Fibroblast of pulmonary artery (primary cell): ENCODE data around the gene AGAP3.
A peak's percentile ranks its signal among the peaks of the same experiment; 100 is the strongest.

Experiments used
- DNase-seq: peaks from one replicate; pipeline ENCODE4 v3.0.0-alpha.2; 2010; ENCODE audit warnings: low read depth
- H3K4me3 ChIP-seq: replicated peaks from 2 replicates; pipeline ENCODE4 v1.5.1; 2011; ENCODE audit warnings: low read depth, mild to moderate bottlenecking, control low read depth, low read length, moderate library complexity
- TF ChIP-seq, protein P1 (sequence below): IDR thresholded peaks from 2 replicates; pipeline ENCODE4 v1.5.1; 2011; ENCODE audit warnings: mild to moderate bottlenecking, control low read depth, low read length, inconsistent platforms; ENCODE audit errors: missing control alignments

The AGAP3 gene

DNA sequence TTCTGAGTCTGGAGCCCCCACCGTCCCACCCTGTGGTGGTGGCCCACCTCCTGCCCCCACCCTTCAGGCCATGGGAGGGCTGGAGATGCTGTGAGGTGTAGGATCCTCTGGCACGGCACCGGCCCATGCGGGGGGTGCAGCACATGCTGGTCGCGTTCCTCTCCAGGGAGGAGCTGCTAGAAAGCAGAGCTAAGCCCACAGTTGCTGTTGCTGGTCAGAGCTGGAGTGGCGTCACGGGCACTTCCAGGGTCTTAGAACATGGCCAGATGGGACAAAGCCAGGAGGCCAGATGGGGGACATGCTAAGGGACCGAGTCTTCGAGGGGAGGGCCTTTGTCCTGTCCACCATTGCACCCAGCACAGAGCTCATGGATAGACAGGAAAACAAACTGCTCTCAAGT is 21.6 kb downstream of the AGAP3 start:
- H3K4me3 ChIP-seq: no peak overlapping the region
- no peak for DNase-seq
- TF ChIP-seq, protein P1, sequence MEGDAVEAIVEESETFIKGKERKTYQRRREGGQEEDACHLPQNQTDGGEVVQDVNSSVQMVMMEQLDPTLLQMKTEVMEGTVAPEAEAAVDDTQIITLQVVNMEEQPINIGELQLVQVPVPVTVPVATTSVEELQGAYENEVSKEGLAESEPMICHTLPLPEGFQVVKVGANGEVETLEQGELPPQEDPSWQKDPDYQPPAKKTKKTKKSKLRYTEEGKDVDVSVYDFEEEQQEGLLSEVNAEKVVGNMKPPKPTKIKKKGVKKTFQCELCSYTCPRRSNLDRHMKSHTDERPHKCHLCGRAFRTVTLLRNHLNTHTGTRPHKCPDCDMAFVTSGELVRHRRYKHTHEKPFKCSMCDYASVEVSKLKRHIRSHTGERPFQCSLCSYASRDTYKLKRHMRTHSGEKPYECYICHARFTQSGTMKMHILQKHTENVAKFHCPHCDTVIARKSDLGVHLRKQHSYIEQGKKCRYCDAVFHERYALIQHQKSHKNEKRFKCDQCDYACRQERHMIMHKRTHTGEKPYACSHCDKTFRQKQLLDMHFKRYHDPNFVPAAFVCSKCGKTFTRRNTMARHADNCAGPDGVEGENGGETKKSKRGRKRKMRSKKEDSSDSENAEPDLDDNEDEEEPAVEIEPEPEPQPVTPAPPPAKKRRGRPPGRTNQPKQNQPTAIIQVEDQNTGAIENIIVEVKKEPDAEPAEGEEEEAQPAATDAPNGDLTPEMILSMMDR: no peak

DNA sequence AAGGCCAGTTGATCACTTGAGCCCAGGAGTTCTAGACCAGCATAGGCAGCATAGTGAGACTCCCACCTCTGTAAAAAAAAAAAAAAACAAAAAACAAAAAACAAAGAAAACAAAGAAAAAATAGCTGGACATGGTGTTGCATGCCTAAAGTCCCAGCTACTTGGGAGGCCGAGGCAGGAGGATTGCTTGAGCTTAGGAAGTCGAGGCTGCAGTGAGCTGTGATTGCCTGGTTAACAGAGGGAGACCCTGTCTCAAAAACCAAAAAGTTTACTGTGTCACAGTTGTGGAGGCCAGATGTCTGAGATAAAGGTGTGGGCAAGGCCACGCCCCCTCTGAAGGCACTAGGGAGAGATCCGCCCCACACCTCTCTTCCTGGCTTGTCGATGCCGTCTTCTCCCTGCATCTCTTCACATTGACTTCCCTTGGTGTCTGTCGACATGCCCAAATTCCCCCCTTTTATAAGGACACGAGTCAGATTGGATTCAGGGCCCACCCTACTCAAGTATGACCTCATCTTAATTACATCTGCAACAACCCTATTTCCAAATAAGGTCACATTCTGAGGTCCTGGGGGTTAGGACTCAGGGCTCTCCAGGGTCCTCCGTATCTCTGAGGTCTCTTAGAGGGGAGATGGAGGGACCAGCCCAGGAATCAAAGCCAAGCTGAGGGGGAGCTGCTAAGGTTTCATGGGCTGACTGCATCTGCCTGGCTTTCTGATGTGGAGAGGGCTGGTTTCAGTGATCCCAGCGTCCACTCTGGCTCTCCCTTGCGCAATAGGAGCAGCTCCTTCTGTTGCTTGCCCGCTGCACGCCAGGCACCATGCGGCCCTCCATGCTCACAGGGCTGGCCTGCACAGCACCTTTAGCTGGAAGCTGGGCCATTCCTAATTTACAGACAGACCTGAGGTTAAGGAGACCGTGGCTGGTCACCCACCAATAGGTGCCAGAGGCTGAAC is 23.1 kb downstream of the AGAP3 start:
- TF ChIP-seq, protein P1: no peak

DNA sequence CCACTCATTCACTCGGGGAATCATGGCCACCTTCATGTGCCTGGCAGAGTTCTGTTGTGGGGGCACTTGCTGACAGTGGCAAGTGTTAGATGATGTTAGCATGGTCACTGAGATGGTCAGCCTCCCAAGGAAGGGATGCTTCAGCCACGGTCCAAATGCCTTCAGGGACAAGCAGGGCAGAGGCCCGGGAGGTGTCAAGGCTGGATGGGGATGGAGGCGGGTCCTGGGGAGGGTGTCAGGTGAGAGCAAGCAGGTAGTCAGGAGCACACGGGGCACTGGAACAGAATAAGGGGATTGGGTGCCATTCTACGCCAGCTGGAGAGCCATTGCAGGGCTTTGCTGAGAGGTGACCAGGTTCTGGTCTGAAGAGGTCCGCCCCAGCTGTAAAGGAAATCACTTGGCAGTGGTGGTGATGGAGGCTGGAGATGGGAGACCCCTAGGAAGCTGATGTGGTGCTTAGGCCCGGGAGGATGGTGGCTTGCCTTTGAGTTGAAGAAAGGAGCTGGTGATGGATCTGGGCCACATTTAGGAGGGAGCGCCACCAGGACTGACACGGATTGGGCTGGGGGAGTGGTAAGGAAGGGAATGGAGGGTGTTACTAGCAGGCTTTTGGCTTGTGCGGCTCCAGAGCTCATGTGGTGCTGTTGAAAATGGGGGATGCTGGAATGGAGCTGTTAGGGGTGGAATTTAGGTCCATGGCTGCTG is 24.1 kb downstream of the AGAP3 start:
- TF ChIP-seq, protein P1: no peak
- no peak overlapping the region for H3K4me3 ChIP-seq
- DNase-seq: no peak

More for the DNA sequence above, 23.1 kb downstream of the AGAP3 start:
- peak; percentile 45 for DNase-seq
- no peak overlapping the region for H3K4me3 ChIP-seq

DNA sequence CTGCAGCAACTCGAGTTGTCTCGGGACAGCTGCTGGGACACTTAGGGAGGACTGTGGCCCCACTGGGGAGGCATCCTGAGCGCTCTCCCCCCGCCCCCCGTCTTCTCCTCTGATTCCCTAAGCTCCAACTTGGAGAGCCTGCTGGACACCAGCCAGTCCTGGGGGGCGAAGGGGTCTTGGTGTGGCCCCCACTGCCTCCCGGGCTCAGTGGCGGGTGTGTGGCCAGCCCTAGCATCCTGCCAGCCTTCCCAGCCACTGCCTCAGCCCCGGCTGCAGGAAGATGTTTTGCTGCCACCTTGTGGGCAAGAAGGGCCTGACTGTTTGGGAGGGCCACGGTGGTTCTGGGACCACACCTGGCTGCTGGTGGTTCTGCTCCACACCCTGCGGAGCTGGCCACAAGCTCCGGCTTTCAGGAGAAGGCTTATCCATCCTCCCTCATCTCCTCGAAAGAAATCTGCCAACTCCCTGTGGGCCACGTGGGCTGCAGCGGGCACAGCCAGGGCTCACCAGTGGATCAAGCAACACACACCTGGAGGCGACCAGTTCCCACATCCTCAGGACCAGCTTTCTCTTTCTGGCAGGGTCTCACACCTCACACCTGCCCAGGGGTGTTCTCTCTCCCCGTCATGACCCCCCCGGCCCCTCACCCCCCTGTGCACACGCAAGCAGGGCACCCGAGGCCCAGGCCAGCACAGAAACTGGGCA is 24.8 kb downstream of the AGAP3 start:
- DNase-seq: peak; percentile 73
- no peak overlapping the region for H3K4me3 ChIP-seq
- TF ChIP-seq, protein P1: peak; percentile 79

DNA sequence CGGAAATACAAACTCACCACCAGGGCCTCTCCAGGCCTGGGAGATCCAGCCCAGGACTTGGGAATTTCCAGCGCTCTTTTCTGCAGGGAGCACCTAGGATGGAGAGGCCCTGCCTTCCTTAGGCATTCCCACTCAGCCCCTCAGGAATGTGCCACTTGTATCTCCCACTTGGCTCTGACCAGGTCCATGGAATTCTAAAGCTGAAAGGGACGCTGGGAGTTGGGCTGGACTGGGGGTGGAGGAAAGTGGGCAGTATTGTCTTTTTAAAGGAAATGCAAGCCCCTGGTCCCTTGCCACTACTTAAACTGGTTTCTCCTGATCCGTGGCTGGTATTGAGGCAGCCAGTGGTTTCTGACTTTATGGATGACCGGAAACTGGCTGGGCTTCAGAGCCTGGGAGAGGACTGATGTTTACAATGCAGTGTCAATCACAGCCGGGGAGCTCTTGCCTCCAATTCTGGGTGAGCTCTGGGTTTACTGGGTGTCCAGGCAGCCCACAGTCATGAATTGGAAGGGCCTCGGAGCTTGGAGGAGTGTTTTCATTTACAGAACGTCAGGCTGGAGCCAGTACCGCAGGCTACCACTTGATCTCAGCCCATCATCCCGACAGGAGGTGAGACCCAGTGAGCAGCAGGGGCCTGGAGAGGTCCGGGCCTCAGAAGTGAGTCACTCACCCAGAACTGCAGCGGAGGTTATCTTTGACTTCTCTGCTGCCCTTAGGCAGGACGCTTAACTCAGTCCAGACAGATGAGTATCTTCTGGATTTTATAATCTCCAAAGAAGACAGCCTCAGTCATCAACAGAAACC is 27.3 kb downstream of the AGAP3 start:
- TF ChIP-seq, protein P1: no peak
- DNase-seq: peak; percentile 80
- peak overlapping the region; percentile 12 for H3K4me3 ChIP-seq
